HL-60 (cell line): ENCODE data around the gene SFT2D1.

Source experiments
- DNase-seq, 2 experiments: peaks; one replicate each; pipeline ENCODE4 v3.0.0-alpha.2; 2010 to 2020; ENCODE audit warnings: low read depth in 1 of 2, low spot score in 1 of 2
- H3K27ac ChIP-seq: fragments of 250-450 bp; sonication (Bioruptor Pico); replicated peaks from 2 replicates; pipeline ENCODE4 v1.5.1; 2020; ENCODE audit warnings: mild to moderate bottlenecking, moderate library complexity
- H3K27me3 ChIP-seq: fragments of 250-450 bp; sonication (Bioruptor Pico); 2 replicates; pipeline ENCODE4 v1.5.1; 2021; ENCODE audit warnings: mild to moderate bottlenecking, moderate library complexity; ENCODE audit not compliant: insufficient read depth, poor library complexity, severe bottlenecking
- H3K4me3 ChIP-seq: replicated peaks from 2 replicates; pipeline ENCODE4 v1.5.1; 2011; ENCODE audit warnings: mild to moderate bottlenecking, control low read depth, low read length; ENCODE audit not compliant: insufficient read depth
- GABPA ChIP-seq: IDR thresholded peaks from 2 replicates; pipeline ENCODE4 v1.6.1; 2012; ENCODE audit warnings: low read depth
- POLR2AphosphoS5 ChIP-seq: IDR thresholded peaks from 2 replicates; pipeline ENCODE4 v1.6.1; 2012; ENCODE audit warnings: low read depth
- SPI1 ChIP-seq: IDR thresholded peaks from 2 replicates; pipeline ENCODE4 v1.6.1; 2012; ENCODE audit warnings: low read depth, mild to moderate bottlenecking, borderline replicate concordance
- TF ChIP-seq, protein P1 (sequence below): IDR thresholded peaks from one replicate; pipeline ENCODE4 v1.5.1; 2011; ENCODE audit warnings: low read length, control low read depth, inconsistent platforms; ENCODE audit not compliant: insufficient read depth
- TF ChIP-seq, protein P2 (sequence below): IDR thresholded peaks from 2 replicates; pipeline ENCODE4 v1.6.1; 2012; ENCODE audit warnings: low read depth; ENCODE audit not compliant: insufficient replicate concordance

Gene SFT2D1

DNA sequence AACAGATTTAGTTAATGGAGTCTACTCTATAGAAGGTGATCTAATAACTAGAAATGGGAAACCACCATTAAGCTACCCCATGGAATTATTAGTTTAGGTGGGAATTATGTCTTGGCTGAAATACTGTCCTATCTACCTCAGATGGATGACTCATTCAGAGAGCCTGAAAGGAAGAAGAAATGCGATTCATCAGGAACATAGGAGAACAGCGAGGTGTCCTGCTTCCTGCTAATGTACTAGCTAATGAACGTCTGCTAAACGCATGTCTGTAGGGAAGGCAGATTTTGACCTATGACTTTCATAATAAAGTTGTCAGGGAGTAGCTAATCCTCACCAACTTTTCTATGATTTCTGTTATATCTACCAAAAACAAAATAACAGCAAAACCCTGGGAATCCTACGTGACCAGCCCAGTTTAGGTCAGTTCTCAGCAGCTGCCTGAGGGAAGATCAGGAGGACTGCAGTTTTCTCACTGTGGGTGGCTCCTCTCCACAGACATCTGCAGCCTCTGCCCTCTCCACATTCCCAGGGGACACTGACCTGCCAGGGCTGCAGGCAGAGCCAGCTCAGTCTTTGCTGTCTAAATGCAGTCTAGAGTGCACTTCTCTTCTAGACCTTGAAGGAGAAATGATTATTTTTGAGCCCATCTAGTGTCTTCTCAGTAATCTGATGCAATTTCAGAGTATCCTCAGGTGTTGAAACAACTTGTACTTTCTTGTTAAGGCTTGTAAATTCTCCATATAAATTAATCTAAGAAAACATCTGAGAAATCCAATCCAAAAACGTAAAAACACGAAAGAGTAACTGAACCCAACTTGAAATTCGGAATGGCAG, 18.1 kb upstream of the SFT2D1 start:
- no peak overlapping the region; the same call in 1 of the 2 replicates for H3K4me3 ChIP-seq
- no peaks in the 10 kb centered on the region for H3K27me3 ChIP-seq
- peak overlapping the region; percentile 88 for H3K27ac ChIP-seq
- TF ChIP-seq, protein P1, sequence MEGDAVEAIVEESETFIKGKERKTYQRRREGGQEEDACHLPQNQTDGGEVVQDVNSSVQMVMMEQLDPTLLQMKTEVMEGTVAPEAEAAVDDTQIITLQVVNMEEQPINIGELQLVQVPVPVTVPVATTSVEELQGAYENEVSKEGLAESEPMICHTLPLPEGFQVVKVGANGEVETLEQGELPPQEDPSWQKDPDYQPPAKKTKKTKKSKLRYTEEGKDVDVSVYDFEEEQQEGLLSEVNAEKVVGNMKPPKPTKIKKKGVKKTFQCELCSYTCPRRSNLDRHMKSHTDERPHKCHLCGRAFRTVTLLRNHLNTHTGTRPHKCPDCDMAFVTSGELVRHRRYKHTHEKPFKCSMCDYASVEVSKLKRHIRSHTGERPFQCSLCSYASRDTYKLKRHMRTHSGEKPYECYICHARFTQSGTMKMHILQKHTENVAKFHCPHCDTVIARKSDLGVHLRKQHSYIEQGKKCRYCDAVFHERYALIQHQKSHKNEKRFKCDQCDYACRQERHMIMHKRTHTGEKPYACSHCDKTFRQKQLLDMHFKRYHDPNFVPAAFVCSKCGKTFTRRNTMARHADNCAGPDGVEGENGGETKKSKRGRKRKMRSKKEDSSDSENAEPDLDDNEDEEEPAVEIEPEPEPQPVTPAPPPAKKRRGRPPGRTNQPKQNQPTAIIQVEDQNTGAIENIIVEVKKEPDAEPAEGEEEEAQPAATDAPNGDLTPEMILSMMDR = no peak
- TF ChIP-seq SPI1 = no peak
- TF ChIP-seq GABPA = no peak
- TF ChIP-seq, protein P2, sequence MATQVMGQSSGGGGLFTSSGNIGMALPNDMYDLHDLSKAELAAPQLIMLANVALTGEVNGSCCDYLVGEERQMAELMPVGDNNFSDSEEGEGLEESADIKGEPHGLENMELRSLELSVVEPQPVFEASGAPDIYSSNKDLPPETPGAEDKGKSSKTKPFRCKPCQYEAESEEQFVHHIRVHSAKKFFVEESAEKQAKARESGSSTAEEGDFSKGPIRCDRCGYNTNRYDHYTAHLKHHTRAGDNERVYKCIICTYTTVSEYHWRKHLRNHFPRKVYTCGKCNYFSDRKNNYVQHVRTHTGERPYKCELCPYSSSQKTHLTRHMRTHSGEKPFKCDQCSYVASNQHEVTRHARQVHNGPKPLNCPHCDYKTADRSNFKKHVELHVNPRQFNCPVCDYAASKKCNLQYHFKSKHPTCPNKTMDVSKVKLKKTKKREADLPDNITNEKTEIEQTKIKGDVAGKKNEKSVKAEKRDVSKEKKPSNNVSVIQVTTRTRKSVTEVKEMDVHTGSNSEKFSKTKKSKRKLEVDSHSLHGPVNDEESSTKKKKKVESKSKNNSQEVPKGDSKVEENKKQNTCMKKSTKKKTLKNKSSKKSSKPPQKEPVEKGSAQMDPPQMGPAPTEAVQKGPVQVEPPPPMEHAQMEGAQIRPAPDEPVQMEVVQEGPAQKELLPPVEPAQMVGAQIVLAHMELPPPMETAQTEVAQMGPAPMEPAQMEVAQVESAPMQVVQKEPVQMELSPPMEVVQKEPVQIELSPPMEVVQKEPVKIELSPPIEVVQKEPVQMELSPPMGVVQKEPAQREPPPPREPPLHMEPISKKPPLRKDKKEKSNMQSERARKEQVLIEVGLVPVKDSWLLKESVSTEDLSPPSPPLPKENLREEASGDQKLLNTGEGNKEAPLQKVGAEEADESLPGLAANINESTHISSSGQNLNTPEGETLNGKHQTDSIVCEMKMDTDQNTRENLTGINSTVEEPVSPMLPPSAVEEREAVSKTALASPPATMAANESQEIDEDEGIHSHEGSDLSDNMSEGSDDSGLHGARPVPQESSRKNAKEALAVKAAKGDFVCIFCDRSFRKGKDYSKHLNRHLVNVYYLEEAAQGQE = no peak
- TF ChIP-seq POLR2AphosphoS5 = no peak
- peak; percentile 19 to 86 for DNase-seq

DNA sequence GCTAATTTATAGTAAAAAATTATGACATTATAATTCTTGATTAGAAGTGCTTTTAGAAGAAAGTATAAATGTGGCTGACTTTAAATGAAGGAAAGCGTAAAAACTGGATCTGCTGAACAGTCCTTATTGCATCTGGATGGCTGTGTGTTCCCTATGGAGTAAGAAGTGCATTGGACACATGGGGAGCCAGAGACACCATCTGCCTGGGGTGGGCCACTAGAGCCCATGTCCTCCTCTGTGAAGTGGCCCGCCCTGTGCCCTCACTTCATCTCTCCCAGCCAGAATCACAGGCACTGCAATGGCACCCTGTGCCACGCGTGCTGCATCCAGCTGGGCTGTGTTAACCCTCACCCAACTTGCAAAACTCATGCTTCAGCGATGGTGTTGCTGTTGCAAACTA, 13.2 kb upstream of the SFT2D1 start:
- Histone ChIP-seq H3K27me3 (no peaks in the 10 kb centered on the region), H3K4me3 (no peak overlapping the region), H3K27ac (no peak overlapping the region)
- no peak for TF ChIP-seq GABPA
- TF ChIP-seq POLR2AphosphoS5 = no peak
- TF ChIP-seq, protein P2 = no peak
- TF ChIP-seq, protein P1 = no peak
- no peak for TF ChIP-seq SPI1
- no peak for DNase-seq

DNA sequence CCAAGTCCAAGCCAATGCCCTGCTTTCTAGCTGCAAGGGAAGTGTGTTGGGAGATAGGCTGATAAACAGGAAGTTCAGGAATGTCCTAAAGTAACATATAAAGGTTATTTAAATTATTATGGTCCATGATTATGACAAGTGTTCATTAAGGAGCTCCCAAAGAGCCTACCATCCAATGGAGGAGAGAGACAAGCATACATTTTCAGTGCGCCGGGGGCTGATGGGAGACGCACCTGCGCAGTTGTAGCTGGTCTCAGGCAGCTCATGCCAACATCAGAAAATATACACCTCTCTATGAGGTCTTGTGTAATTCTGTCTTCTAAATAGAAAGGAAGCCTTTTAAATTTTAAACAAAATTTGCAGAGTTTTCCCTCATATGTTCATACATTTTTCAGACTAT, 12.6 kb upstream of the SFT2D1 start:
- Histone ChIP-seq H3K27ac (no peak overlapping the region), H3K4me3 (no peak overlapping the region), H3K27me3 (no peaks in the 10 kb centered on the region)
- TF ChIP-seq GABPA (no peak), SPI1 (no peak), POLR2AphosphoS5 (no peak)
- TF ChIP-seq, protein P1 = no peak
- TF ChIP-seq, protein P2 = no peak
- no peak for DNase-seq
